A549 (cell line): ENCODE measurements around the gene ZFYVE19. TPM values are rescaled to one million over a fixed set of nuclear protein-coding genes. Genes with fewer than 3 reads are reported as not detected.

Experiments used
- ATAC-seq, 2 experiments: fragments of 200-7000 bp in 1 of 2; fragments of >200 bp in 1 of 2; cut with Nextera tagmentation in 1 of 2; cut with Tn5 transposase in 1 of 2; 3 replicates each; pipeline versions ENCODE4 v1.8.0 to v1.9.1; 2018 to 2020; ENCODE audit warnings: mild to moderate bottlenecking in 1 of 2, moderate library complexity in 1 of 2
- CTCF ChIA-PET: fragments of 300-600 bp; sonication (Branson Sonifier 250); formaldehyde crosslinking; extraction: SDS; loops from one replicate; lab custom pipeline; 2021; ENCODE audit warnings: antibody characterized with exemption, inconsistent platforms; lab: Yijun Ruan, JAX
- POLR2A ChIA-PET: fragments of 350-600 bp; formaldehyde crosslinking; extraction: SDS; loops from one replicate; lab custom pipeline; 2021; ENCODE audit warnings: antibody characterized with exemption, inconsistent platforms; lab: Yijun Ruan, JAX
- DNase-seq, 2 experiments: peaks; one replicate each; pipeline versions ENCODE4 v3.0.0 to v3.0.0-alpha.2; 2011 to 2016; ENCODE audit warnings: low read depth in 1 of 2, low spot score in 1 of 2
- FAIRE-seq: peaks from 2 replicates; lab custom pipeline; 2011; peaks lifted over from hg19 to GRCh38; lab: Jason Lieb, UNC
- H3K27ac ChIP-seq, 2 experiments: fragments of >200 bp; sonication (Bioruptor Twin); formaldehyde crosslinking; 3 replicates each; pipeline ENCODE4 v1.5.1; 2016 to 2017
- H3K4me1 ChIP-seq: fragments of >200 bp; sonication (Bioruptor Twin); formaldehyde crosslinking; 3 replicates; pipeline ENCODE4 v1.6.1; 2016
- H3K4me2 ChIP-seq: fragments of >200 bp; sonication (Bioruptor Twin); formaldehyde crosslinking; 3 replicates; pipeline ENCODE4 v1.6.1; 2016
- H3K4me3 ChIP-seq: fragments of >200 bp; sonication (Bioruptor Twin); formaldehyde crosslinking; 3 replicates; pipeline ENCODE4 v1.5.1; 2016
- H3K9me3 ChIP-seq: fragments of >200 bp; sonication (Bioruptor Twin); formaldehyde crosslinking; 3 replicates; pipeline ENCODE4 v1.6.1; 2016
- CBX2 ChIP-seq: fragments of 200-600 bp; sonication (generic); IDR thresholded peaks from 2 replicates; pipeline ENCODE4 v1.6.1; 2016; ENCODE audit warnings: low read depth, mild to moderate bottlenecking, borderline replicate concordance
- CEBPB ChIP-seq, 2 experiments: fragments of >200 bp in 1 of 2; sonication (Bioruptor Twin) in 1 of 2; formaldehyde crosslinking in 1 of 2; IDR thresholded peaks; 2 replicates each; pipeline ENCODE4 v1.6.1; 2012 to 2016
- EHMT2 ChIP-seq: fragments of 200-600 bp; sonication (generic); IDR thresholded peaks from 2 replicates; pipeline ENCODE4 v1.6.1; 2016; ENCODE audit warnings: antibody characterized with exemption, low read depth, mild to moderate bottlenecking, moderate library complexity
- EP300 ChIP-seq, 2 experiments: fragments of >200 bp; sonication (Bioruptor Twin); formaldehyde crosslinking; IDR thresholded peaks; 2 replicates in 1 of 2; 3 replicates in 1 of 2; pipeline ENCODE4 v1.6.1; 2016 to 2017
- FOXS1 ChIP-seq: fragments of 250-450 bp; sonication (Bioruptor Pico); IDR thresholded peaks from 2 replicates; pipeline ENCODE4 v1.5.0; 2020; ENCODE audit warnings: mild to moderate bottlenecking, moderate library complexity
- GATA3 ChIP-seq: IDR thresholded peaks from 2 replicates; pipeline ENCODE4 v1.6.1; 2012; ENCODE audit warnings: borderline replicate concordance
- HMGXB4 ChIP-seq: fragments of 250-450 bp; sonication (Bioruptor Pico); IDR thresholded peaks from 2 replicates; pipeline ENCODE4 v1.5.0; 2021; ENCODE audit warnings: mild to moderate bottlenecking, moderate library complexity, borderline replicate concordance
- HOXB5 ChIP-seq: fragments of 250-450 bp; sonication (Bioruptor Pico); IDR thresholded peaks from 2 replicates; pipeline ENCODE4 v1.5.0; 2020; ENCODE audit warnings: mild to moderate bottlenecking, moderate library complexity
- JUNB ChIP-seq: fragments of >200 bp; sonication (Bioruptor Twin); formaldehyde crosslinking; IDR thresholded peaks from 2 replicates; pipeline ENCODE4 v1.6.1; 2016
- MYC ChIP-seq: IDR thresholded peaks from 2 replicates; pipeline ENCODE4 v1.6.1; 2012; ENCODE audit warnings: mild to moderate bottlenecking, inconsistent platforms, low read length, improper control_type of control experiment, borderline replicate concordance
- NFE2L2 ChIP-seq: fragments of 150-350 bp; conservative IDR thresholded peaks from 2 replicates; pipeline ENCODE4 v1.6.1; 2014; ENCODE audit warnings: low read length
- POLR2A ChIP-seq: IDR thresholded peaks from 2 replicates; pipeline ENCODE4 v1.6.1; 2012; ENCODE audit warnings: mild to moderate bottlenecking, low read length
- POLR2AphosphoS2 ChIP-seq: conservative IDR thresholded peaks from 2 replicates; pipeline ENCODE4 v1.6.1; 2012; ENCODE audit warnings: low read length, improper control_type of control experiment, inconsistent platforms
- RAD21 ChIP-seq, 2 experiments: fragments of >200 bp in 1 of 2; sonication (Bioruptor Twin) in 1 of 2; formaldehyde crosslinking in 1 of 2; IDR thresholded peaks in 1 of 2; conservative IDR thresholded peaks in 1 of 2; 2 replicates in 1 of 2; 3 replicates in 1 of 2; pipeline ENCODE4 v1.6.1; 2012 to 2018; ENCODE audit warnings: inconsistent platforms in 1 of 2
- RARB ChIP-seq: fragments of 250-450 bp; sonication (Bioruptor Pico); IDR thresholded peaks from 2 replicates; pipeline ENCODE4 v1.8.0; 2021; ENCODE audit warnings: mild to moderate bottlenecking, moderate library complexity
- RCOR1 ChIP-seq: fragments of 150-350 bp; IDR thresholded peaks from 2 replicates; pipeline ENCODE4 v1.6.1; 2014; ENCODE audit warnings: antibody characterized with exemption, low read length, low read depth
- SMC3 ChIP-seq: fragments of >200 bp; sonication (Bioruptor Twin); formaldehyde crosslinking; IDR thresholded peaks from 3 replicates; pipeline ENCODE4 v1.6.1; 2018; ENCODE audit warnings: inconsistent platforms
- TP53 ChIP-seq: fragments of 250-450 bp; sonication (Bioruptor Pico); IDR thresholded peaks from 2 replicates; pipeline ENCODE4 v1.5.0; 2021; ENCODE audit warnings: mild to moderate bottlenecking, moderate library complexity
- WGBS: methylation state at CpG from one replicate; pipeline ENCODE4 v1.1.6; 2017; ENCODE audit errors: missing lambda C conversion rate; 5-methylcytosine and 5-hydroxymethylcytosine counted together
- polyA plus RNA-seq, 4 experiments: library from polyadenylated mRNA; depleted of rRNA in 3 of 4; stranded (reverse); fragments of >200 nt; fragmentation: RNase III in 1 of 4; extraction: RNeasy Plus Mini Kit Qiagen cat#74134 plus additional on column Dnase treatment in 1 of 4; gene quantifications; 2 replicates in 3 of 4; 3 replicates in 1 of 4; pipeline ENCODE4 v1.2.3, GENCODE V29; 2011 to 2017
- TF ChIP-seq, protein P1 (sequence below): fragments of 450-650 bp; IDR thresholded peaks from 2 replicates; pipeline ENCODE4 v1.6.1; 2014; ENCODE audit warnings: antibody characterized with exemption
- TF ChIP-seq, protein P2 (sequence below): IDR thresholded peaks from 2 replicates; pipeline ENCODE4 v1.6.1; 2012
- TF ChIP-seq, protein P3 (sequence below): fragments of >200 bp; sonication (Bioruptor Twin); formaldehyde crosslinking; IDR thresholded peaks from 2 replicates; pipeline ENCODE4 v1.6.1; 2016
- TF ChIP-seq, protein P4 (sequence below): fragments of >200 bp; sonication (Bioruptor Twin); formaldehyde crosslinking; IDR thresholded peaks from 3 replicates; pipeline ENCODE4 v1.5.1; 2016

The ZFYVE19 gene
- polyA plus RNA-seq, 2 of the 4 experiments (the other 2 are of a cell fraction): 15.6 to 25.6 TPM

DNA sequence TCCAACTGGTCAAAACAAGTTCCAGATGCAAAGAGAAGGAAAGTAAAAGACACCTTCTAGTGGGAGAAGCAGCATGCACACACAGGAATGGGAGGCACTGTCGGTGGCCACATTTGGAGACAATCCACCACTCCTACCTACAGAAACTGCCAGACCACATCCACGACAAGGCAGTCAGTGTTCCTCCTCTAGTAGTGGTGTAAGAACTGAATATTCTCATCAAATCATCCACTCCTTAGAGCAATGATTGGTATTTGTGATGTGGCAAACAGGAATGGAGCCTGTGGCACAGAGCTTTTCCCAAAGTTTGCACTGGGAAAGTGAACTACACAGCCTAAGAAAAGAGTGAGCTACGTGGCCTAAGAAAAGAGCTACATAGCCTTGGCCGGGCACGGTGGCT lies 31.9 kb downstream of the ZFYVE19 start:
- DNase-seq (no peak), ATAC-seq (no peak), FAIRE-seq (no peak)
- Histone ChIP-seq H3K4me2 (no peak overlapping the region), H3K27ac (no peak overlapping the region), H3K4me3 (no peak overlapping the region), H3K4me1 (peaks cover 17% of the 10 kb centered on the region), H3K9me3 (no peaks in the 10 kb centered on the region)
- ChIA-PET CTCF (interaction anchor here (1.2 to 4.2 kb wide), 2 partner anchors 8 to 19 kb away, joined by 3 to 44 read pairs; no protein-coding TSS in a partner anchor), POLR2A (no interaction called here)
- 80% methylated on average over 5 of the region's 5 CpGs for WGBS
- TF ChIP-seq TP53 (no peak), RARB (CRISPR knock-in tag) (no peak), POLR2AphosphoS2 (no peak), EP300 (IDR thresholded peaks at IDR 0.05) (no peak), RAD21 (conservative IDR thresholded peaks at IDR 0.05 in 1 of 2, IDR thresholded peaks at IDR 0.05 in 1 of 2) (no peak), HOXB5 (CRISPR knock-in tag) (no peak), JUNB (no peak), HMGXB4 (CRISPR knock-in tag) (no peak), CBX2 (no peak), RCOR1 (no peak)
- TF ChIP-seq, protein P1, sequence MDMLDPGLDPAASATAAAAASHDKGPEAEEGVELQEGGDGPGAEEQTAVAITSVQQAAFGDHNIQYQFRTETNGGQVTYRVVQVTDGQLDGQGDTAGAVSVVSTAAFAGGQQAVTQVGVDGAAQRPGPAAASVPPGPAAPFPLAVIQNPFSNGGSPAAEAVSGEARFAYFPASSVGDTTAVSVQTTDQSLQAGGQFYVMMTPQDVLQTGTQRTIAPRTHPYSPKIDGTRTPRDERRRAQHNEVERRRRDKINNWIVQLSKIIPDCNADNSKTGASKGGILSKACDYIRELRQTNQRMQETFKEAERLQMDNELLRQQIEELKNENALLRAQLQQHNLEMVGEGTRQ: no peak
- TF ChIP-seq, protein P2, sequence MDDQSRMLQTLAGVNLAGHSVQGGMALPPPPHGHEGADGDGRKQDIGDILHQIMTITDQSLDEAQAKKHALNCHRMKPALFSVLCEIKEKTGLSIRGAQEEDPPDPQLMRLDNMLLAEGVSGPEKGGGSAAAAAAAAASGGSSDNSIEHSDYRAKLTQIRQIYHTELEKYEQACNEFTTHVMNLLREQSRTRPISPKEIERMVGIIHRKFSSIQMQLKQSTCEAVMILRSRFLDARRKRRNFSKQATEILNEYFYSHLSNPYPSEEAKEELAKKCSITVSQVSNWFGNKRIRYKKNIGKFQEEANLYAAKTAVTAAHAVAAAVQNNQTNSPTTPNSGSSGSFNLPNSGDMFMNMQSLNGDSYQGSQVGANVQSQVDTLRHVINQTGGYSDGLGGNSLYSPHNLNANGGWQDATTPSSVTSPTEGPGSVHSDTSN: no peak
- TF ChIP-seq, protein P3, sequence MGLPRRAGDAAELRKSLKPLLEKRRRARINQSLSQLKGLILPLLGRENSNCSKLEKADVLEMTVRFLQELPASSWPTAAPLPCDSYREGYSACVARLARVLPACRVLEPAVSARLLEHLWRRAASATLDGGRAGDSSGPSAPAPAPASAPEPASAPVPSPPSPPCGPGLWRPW: no peak

- POLR2A ChIA-PET: no interaction called here
- Histone ChIP-seq H3K4me1 (peaks cover 12% of the 10 kb centered on the region), H3K4me3 (no peak overlapping the region)
- CTCF ChIA-PET: interaction anchor here (1.2 to 4.2 kb wide), 2 partner anchors 16 to 50 kb away, joined by 4 to 44 read pairs; no protein-coding TSS in a partner anchor
- TF ChIP-seq EP300 (IDR thresholded peaks at IDR 0.05): no peak
- TF ChIP-seq FOXS1 (CRISPR knock-in tag): no peak
- no peak for TF ChIP-seq MYC
- no peak for TF ChIP-seq CEBPB (IDR thresholded peaks at IDR 0.05)
- TF ChIP-seq, protein P4, sequence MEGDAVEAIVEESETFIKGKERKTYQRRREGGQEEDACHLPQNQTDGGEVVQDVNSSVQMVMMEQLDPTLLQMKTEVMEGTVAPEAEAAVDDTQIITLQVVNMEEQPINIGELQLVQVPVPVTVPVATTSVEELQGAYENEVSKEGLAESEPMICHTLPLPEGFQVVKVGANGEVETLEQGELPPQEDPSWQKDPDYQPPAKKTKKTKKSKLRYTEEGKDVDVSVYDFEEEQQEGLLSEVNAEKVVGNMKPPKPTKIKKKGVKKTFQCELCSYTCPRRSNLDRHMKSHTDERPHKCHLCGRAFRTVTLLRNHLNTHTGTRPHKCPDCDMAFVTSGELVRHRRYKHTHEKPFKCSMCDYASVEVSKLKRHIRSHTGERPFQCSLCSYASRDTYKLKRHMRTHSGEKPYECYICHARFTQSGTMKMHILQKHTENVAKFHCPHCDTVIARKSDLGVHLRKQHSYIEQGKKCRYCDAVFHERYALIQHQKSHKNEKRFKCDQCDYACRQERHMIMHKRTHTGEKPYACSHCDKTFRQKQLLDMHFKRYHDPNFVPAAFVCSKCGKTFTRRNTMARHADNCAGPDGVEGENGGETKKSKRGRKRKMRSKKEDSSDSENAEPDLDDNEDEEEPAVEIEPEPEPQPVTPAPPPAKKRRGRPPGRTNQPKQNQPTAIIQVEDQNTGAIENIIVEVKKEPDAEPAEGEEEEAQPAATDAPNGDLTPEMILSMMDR: no peak
- TF ChIP-seq, protein P2: no peak
- no peak for TF ChIP-seq NFE2L2
- no peak for TF ChIP-seq SMC3
- TF ChIP-seq GATA3: no peak
- TF ChIP-seq EHMT2: no peak
- no peak for TF ChIP-seq POLR2A
- TF ChIP-seq, all 56 proteins: peak for 0
- WGBS: 35% methylated on average over 2 of the region's 2 CpGs
- no peak for FAIRE-seq
- Histone ChIP-seq H3K4me2 (no peak overlapping the region), H3K9me3 (no peaks in the 10 kb centered on the region), H3K27ac (no peak overlapping the region)
- DNase-seq: no peak
- no peak for ATAC-seq
Measured at GRCh38 chr15:40841741-40842140, 34.9 kb downstream of the ZFYVE19 start.
